Measurements from ENCODE around the gene NFKBIB. TPM values are rescaled to one million over a fixed set of nuclear protein-coding genes. Genes with fewer than 3 reads are reported as not detected.

Gene NFKBIB
- polyA plus RNA-seq, 1 experiment: 9.9 TPM

- POLR2A ChIA-PET: no interaction called here
- no peak for TF ChIP-seq CTCF (IDR thresholded peaks at IDR 0.05; ENCODE audit: low read depth, low read length)
- H3K27ac ChIP-seq (ENCODE audit: low read depth, low read length): no peak overlapping the region
- peaks cover 12% of the 10 kb centered on the region for H3K9me3 ChIP-seq (ENCODE audit: control insufficient read depth, insufficient read depth, low read length)
- CTCF ChIA-PET: no interaction called here
- H3K4me3 ChIP-seq (ENCODE audit: low read depth, low read length): no peak overlapping the region
- H3K27me3 ChIP-seq (ENCODE audit: control insufficient read depth, insufficient read depth, low read length): peaks cover 10% of the 10 kb centered on the region
- no peak for DNase-seq (ENCODE audit: low read depth, low spot score)
Observed at GRCh38 chr19:38910488-38910887, 10.7 kb downstream of the NFKBIB start.

GRCh38 chr19:38911388-38912001 lies 11.7 kb downstream of the NFKBIB start:
- Histone ChIP-seq H3K9me3 (ENCODE audit: control insufficient read depth, insufficient read depth, low read length) (peaks cover 12% of the 10 kb centered on the region), H3K27ac (ENCODE audit: low read depth, low read length) (no peak overlapping the region), H3K4me3 (ENCODE audit: low read depth, low read length) (no peak overlapping the region), H3K27me3 (ENCODE audit: control insufficient read depth, insufficient read depth, low read length) (peaks cover 10% of the 10 kb centered on the region)
- CTCF ChIA-PET: interaction anchor here (1.1 kb wide), 1 partner anchor 24 kb away, joined by 5 read pairs; no protein-coding TSS in a partner anchor
- no peak for TF ChIP-seq CTCF (IDR thresholded peaks at IDR 0.05; ENCODE audit: low read depth, low read length)
- POLR2A ChIA-PET: interaction anchor here (0.6 to 1.4 kb wide), 2 partner anchors 20 to 62 kb away, joined by 3 to 5 read pairs; no protein-coding TSS in a partner anchor
- DNase-seq (ENCODE audit: low read depth, low spot score): no peak

- TF ChIP-seq CTCF (IDR thresholded peaks at IDR 0.05; ENCODE audit: low read depth, low read length): no peak
- ChIA-PET CTCF (interaction anchor here (1.1 kb wide), 1 partner anchor 26 kb away, joined by 5 read pairs; no protein-coding TSS in a partner anchor), POLR2A (interaction anchor here (1.4 kb wide), 1 partner anchor 64 kb away, joined by 3 read pairs; no protein-coding TSS in a partner anchor)
- Histone ChIP-seq H3K27me3 (ENCODE audit: control insufficient read depth, insufficient read depth, low read length) (peaks cover 10% of the 10 kb centered on the region), H3K9me3 (ENCODE audit: control insufficient read depth, insufficient read depth, low read length) (peaks cover 2% of the 10 kb centered on the region), H3K4me3 (ENCODE audit: low read depth, low read length) (no peak overlapping the region), H3K27ac (ENCODE audit: low read depth, low read length) (no peak overlapping the region)
- no peak for DNase-seq (ENCODE audit: low read depth, low spot score)
Observed at GRCh38 chr19:38912600-38913514, 13.1 kb downstream of the NFKBIB start.

- DNase-seq (ENCODE audit: low read depth, low spot score): no peak
- Histone ChIP-seq H3K27ac (ENCODE audit: low read depth, low read length) (no peak overlapping the region), H3K9me3 (ENCODE audit: control insufficient read depth, insufficient read depth, low read length) (no peaks in the 10 kb centered on the region), H3K4me3 (ENCODE audit: low read depth, low read length) (no peak overlapping the region), H3K27me3 (ENCODE audit: control insufficient read depth, insufficient read depth, low read length) (peaks cover 10% of the 10 kb centered on the region)
- no peak for TF ChIP-seq CTCF (IDR thresholded peaks at IDR 0.05; ENCODE audit: low read depth, low read length)
- POLR2A ChIA-PET: no interaction called here
- CTCF ChIA-PET: interaction anchor here (1.4 kb wide), 1 partner anchor 16 kb away, joined by 3 read pairs; the partner anchor contains the start of genes MRPS12 and SARS2
Observed at GRCh38 chr19:38913958-38914357, 14.2 kb downstream of the NFKBIB start.

All from AG04450 (cell line).